SK-N-SH treated with all-trans-retinoic acid at 6 μM for 48 hours (cell line): Measurements from ENCODE around the gene RPS6KB2.

Experiments used
- ATAC-seq: fragments of 200-7000 bp; cut with Tn5 transposase; 3 replicates; pipeline ENCODE4 v1.9.1; 2020; ENCODE audit warnings: mild to moderate bottlenecking, moderate library complexity
- ARNTL ChIP-seq: fragments of 450-650 bp; formaldehyde crosslinking; IDR thresholded peaks from 2 replicates; pipeline ENCODE4 v1.5.0; 2020; ENCODE audit warnings: low read depth, mild to moderate bottlenecking, moderate library complexity, borderline replicate concordance
- BACH2 ChIP-seq: fragments of 250-450 bp; sonication (Bioruptor Pico); IDR thresholded peaks from 2 replicates; pipeline ENCODE4 v1.9.0; 2021; ENCODE audit warnings: mild to moderate bottlenecking, borderline replicate concordance
- CSDC2 ChIP-seq: fragments of 250-450 bp; sonication (Bioruptor Pico); IDR thresholded peaks from 2 replicates; pipeline ENCODE4 v1.5.0; 2020; ENCODE audit warnings: mild to moderate bottlenecking, moderate library complexity
- ESRRG ChIP-seq: fragments of 250-450 bp; sonication (Bioruptor Pico); IDR thresholded peaks from 2 replicates; pipeline ENCODE4 v1.6.1; 2021; ENCODE audit warnings: mild to moderate bottlenecking
- GLIS3 ChIP-seq: fragments of 250-450 bp; sonication (Bioruptor Pico); IDR thresholded peaks from 2 replicates; pipeline ENCODE4 v1.5.0; 2020; ENCODE audit warnings: mild to moderate bottlenecking, moderate library complexity
- ISL1 ChIP-seq: fragments of 250-450 bp; sonication (Bioruptor Pico); IDR thresholded peaks from 2 replicates; pipeline ENCODE4 v2.1.2; 2022; ENCODE audit warnings: mild to moderate bottlenecking, moderate library complexity
- OSR1 ChIP-seq: fragments of 250-450 bp; sonication (Bioruptor Pico); IDR thresholded peaks from 2 replicates; pipeline ENCODE4 v1.8.0; 2022; ENCODE audit warnings: moderate library complexity, mild to moderate bottlenecking, inconsistent platforms
- POU6F1 ChIP-seq: fragments of 250-450 bp; sonication (Bioruptor Pico); IDR thresholded peaks from 2 replicates; pipeline ENCODE4 v1.8.0; 2021; ENCODE audit warnings: low read depth, mild to moderate bottlenecking, moderate library complexity, borderline replicate concordance
- PPARA ChIP-seq: fragments of 250-450 bp; sonication (Bioruptor Pico); IDR thresholded peaks from 2 replicates; pipeline ENCODE4 v1.5.0; 2020; ENCODE audit warnings: mild to moderate bottlenecking, borderline replicate concordance
- RARB ChIP-seq: fragments of 250-450 bp; sonication (Bioruptor Pico); IDR thresholded peaks from 2 replicates; pipeline ENCODE4 v1.8.0; 2021; ENCODE audit warnings: mild to moderate bottlenecking, moderate library complexity
- SNAI2 ChIP-seq: fragments of 250-450 bp; sonication (Bioruptor Pico); IDR thresholded peaks from 2 replicates; pipeline ENCODE4 v1.5.0; 2020; ENCODE audit warnings: mild to moderate bottlenecking, moderate library complexity
- TCF4 ChIP-seq: fragments of 250-450 bp; sonication (Bioruptor Pico); IDR thresholded peaks from 2 replicates; pipeline ENCODE4 v1.8.0; 2021; ENCODE audit warnings: mild to moderate bottlenecking, moderate library complexity, borderline replicate concordance
- TOX ChIP-seq: fragments of 250-450 bp; sonication (Bioruptor Pico); IDR thresholded peaks from 2 replicates; pipeline ENCODE4 v1.8.0; 2021; ENCODE audit warnings: mild to moderate bottlenecking, moderate library complexity, borderline replicate concordance
- ZC3H10 ChIP-seq: fragments of 250-450 bp; sonication (Bioruptor Pico); IDR thresholded peaks from 2 replicates; pipeline ENCODE4 v1.5.1; 2021; ENCODE audit warnings: mild to moderate bottlenecking, moderate library complexity
- ZFP3 ChIP-seq: fragments of 250-450 bp; sonication (Bioruptor Pico); IDR thresholded peaks from 2 replicates; pipeline ENCODE4 v1.5.0; 2020; ENCODE audit warnings: mild to moderate bottlenecking, moderate library complexity
- ZFP30 ChIP-seq: fragments of 450-650 bp; formaldehyde crosslinking; IDR thresholded peaks from 2 replicates; pipeline ENCODE4 v1.5.0; 2022; ENCODE audit warnings: mild to moderate bottlenecking, moderate library complexity
- ZNF565 ChIP-seq: fragments of 450-650 bp; formaldehyde crosslinking; conservative IDR thresholded peaks from 2 replicates; pipeline ENCODE4 v1.5.0; 2020; ENCODE audit warnings: low read depth, mild to moderate bottlenecking, moderate library complexity
- ZNF70 ChIP-seq: fragments of 450-650 bp; formaldehyde crosslinking; IDR thresholded peaks from 2 replicates; pipeline ENCODE4 v1.5.0; 2020; ENCODE audit warnings: mild to moderate bottlenecking, moderate library complexity
- TF ChIP-seq, protein P1 (sequence below): fragments of 250-450 bp; sonication (Bioruptor Pico); IDR thresholded peaks from 2 replicates; pipeline ENCODE4 v1.8.0; 2020; ENCODE audit warnings: mild to moderate bottlenecking, moderate library complexity, borderline replicate concordance
- TF ChIP-seq, protein P2 (sequence below): fragments of 250-450 bp; sonication (Bioruptor Pico); IDR thresholded peaks from 2 replicates; pipeline ENCODE4 v1.5.0; 2020; ENCODE audit warnings: mild to moderate bottlenecking, moderate library complexity
- TF ChIP-seq, protein P3 (sequence below): fragments of 250-450 bp; sonication (Bioruptor Pico); IDR thresholded peaks from 2 replicates; pipeline ENCODE4 v1.5.1; 2021; ENCODE audit warnings: mild to moderate bottlenecking, moderate library complexity
- TF ChIP-seq, protein P4 (sequence below): fragments of 250-450 bp; sonication (Bioruptor Pico); IDR thresholded peaks from 2 replicates; pipeline ENCODE4 v1.5.1; 2020; ENCODE audit warnings: low read depth, mild to moderate bottlenecking, moderate library complexity

RPS6KB2 gene

DNA sequence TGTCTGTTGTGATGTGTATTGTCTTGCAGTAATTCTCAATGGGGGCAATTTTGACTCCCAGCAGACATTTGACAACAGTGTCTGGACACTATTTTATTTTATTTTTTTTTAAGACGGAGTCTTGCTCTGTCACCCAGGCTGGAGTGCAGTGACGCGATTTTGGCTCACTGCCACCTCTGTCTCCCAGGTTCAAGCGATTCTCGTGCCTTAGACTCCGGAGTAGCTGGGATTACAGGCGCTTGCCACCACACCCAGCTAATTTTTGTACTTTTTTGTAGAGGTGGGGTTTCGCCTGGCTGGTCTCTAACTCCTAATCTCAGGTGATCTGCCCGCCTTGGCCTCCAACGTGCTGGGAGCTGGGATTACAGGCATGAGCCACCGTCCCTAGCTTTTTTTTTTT is 1.4 kb downstream of the RPS6KB2 start:
- ATAC-seq: no peak
- TF ChIP-seq ARNTL (CRISPR knock-in tag) (no peak), ZC3H10 (CRISPR knock-in tag) (no peak), POU6F1 (CRISPR knock-in tag) (no peak), CSDC2 (no peak), GLIS3 (CRISPR knock-in tag) (no peak), ZFP30 (CRISPR knock-in tag) (no peak), TCF4 (CRISPR knock-in tag) (no peak), ESRRG (CRISPR knock-in tag) (no peak), RARB (CRISPR knock-in tag) (no peak), ZNF70 (CRISPR knock-in tag) (no peak), ZFP3 (CRISPR knock-in tag) (no peak), SNAI2 (CRISPR knock-in tag) (no peak), ISL1 (CRISPR knock-in tag) (no peak), PPARA (CRISPR knock-in tag) (no peak)
- TF ChIP-seq, protein P1, sequence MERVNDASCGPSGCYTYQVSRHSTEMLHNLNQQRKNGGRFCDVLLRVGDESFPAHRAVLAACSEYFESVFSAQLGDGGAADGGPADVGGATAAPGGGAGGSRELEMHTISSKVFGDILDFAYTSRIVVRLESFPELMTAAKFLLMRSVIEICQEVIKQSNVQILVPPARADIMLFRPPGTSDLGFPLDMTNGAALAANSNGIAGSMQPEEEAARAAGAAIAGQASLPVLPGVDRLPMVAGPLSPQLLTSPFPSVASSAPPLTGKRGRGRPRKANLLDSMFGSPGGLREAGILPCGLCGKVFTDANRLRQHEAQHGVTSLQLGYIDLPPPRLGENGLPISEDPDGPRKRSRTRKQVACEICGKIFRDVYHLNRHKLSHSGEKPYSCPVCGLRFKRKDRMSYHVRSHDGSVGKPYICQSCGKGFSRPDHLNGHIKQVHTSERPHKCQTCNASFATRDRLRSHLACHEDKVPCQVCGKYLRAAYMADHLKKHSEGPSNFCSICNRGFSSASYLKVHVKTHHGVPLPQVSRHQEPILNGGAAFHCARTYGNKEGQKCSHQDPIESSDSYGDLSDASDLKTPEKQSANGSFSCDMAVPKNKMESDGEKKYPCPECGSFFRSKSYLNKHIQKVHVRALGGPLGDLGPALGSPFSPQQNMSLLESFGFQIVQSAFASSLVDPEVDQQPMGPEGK (CRISPR knock-in tag): no peak
- TF ChIP-seq, protein P2, sequence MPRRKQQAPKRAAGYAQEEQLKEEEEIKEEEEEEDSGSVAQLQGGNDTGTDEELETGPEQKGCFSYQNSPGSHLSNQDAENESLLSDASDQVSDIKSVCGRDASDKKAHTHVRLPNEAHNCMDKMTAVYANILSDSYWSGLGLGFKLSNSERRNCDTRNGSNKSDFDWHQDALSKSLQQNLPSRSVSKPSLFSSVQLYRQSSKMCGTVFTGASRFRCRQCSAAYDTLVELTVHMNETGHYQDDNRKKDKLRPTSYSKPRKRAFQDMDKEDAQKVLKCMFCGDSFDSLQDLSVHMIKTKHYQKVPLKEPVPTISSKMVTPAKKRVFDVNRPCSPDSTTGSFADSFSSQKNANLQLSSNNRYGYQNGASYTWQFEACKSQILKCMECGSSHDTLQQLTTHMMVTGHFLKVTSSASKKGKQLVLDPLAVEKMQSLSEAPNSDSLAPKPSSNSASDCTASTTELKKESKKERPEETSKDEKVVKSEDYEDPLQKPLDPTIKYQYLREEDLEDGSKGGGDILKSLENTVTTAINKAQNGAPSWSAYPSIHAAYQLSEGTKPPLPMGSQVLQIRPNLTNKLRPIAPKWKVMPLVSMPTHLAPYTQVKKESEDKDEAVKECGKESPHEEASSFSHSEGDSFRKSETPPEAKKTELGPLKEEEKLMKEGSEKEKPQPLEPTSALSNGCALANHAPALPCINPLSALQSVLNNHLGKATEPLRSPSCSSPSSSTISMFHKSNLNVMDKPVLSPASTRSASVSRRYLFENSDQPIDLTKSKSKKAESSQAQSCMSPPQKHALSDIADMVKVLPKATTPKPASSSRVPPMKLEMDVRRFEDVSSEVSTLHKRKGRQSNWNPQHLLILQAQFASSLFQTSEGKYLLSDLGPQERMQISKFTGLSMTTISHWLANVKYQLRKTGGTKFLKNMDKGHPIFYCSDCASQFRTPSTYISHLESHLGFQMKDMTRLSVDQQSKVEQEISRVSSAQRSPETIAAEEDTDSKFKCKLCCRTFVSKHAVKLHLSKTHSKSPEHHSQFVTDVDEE (CRISPR knock-in tag): no peak
- TF ChIP-seq, protein P3, sequence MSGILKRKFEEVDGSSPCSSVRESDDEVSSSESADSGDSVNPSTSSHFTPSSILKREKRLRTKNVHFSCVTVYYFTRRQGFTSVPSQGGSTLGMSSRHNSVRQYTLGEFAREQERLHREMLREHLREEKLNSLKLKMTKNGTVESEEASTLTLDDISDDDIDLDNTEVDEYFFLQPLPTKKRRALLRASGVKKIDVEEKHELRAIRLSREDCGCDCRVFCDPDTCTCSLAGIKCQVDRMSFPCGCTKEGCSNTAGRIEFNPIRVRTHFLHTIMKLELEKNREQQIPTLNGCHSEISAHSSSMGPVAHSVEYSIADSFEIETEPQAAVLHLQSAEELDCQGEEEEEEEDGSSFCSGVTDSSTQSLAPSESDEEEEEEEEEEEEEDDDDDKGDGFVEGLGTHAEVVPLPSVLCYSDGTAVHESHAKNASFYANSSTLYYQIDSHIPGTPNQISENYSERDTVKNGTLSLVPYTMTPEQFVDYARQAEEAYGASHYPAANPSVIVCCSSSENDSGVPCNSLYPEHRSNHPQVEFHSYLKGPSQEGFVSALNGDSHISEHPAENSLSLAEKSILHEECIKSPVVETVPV: no peak
- TF ChIP-seq, protein P4, sequence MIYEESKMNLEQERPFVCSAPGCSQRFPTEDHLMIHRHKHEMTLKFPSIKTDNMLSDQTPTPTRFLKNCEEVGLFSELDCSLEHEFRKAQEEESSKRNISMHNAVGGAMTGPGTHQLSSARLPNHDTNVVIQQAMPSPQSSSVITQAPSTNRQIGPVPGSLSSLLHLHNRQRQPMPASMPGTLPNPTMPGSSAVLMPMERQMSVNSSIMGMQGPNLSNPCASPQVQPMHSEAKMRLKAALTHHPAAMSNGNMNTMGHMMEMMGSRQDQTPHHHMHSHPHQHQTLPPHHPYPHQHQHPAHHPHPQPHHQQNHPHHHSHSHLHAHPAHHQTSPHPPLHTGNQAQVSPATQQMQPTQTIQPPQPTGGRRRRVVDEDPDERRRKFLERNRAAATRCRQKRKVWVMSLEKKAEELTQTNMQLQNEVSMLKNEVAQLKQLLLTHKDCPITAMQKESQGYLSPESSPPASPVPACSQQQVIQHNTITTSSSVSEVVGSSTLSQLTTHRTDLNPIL (CRISPR knock-in tag): no peak

DNA sequence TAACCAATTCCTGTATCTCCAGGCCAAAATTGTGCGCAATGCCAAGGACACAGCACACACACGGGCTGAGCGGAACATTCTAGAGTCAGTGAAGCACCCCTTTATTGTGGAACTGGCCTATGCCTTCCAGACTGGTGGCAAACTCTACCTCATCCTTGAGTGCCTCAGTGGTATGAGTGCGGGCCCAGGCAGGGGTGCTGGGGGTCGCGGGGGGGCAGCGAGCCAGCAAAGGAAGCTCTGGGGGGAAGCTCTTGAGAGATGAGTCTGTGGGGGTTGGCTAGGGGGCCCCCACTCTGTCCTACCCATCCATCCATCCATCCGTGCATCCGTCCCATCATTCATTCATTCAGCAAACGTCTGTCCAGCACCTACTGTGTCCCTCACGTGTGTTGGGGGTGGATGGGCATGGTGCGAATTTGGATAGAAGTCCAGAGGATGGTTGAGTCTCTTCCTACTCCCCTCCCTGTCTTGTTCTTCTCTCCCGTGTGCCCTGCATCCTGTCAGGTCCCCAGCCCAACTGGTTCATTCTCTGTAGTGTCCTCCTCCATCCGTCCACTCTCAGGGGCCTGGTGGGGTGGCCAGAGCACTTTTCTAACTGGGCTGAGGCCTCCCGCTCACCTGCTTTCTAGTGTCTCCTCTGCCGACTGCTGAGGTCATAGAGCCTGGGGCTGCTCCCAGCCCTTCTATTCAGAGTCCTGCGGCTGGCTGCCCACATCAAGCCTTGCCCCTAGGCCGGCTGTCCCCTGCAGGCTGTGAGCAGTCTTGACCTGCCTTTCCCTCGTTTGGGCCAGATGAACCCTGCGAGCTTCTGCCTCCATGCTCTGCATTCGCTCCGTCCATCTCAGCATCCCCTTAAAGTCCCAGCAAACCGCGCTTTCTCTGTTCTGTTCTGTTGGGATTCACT is 3.3 kb downstream of the RPS6KB2 start:
- ATAC-seq: no peak
- no peak for TF ChIP-seq ZNF565 (CRISPR knock-in tag)

GRCh38 chr11:67432655-67433349 is 4.5 kb downstream of the RPS6KB2 start:
- ATAC-seq: no peak
- TF ChIP-seq TOX (CRISPR knock-in tag) (no peak), GLIS3 (CRISPR knock-in tag) (no peak), BACH2 (no peak), ARNTL (CRISPR knock-in tag) (no peak), ESRRG (CRISPR knock-in tag) (no peak), OSR1 (CRISPR knock-in tag) (no peak), ISL1 (CRISPR knock-in tag) (no peak), RARB (CRISPR knock-in tag) (no peak), ZC3H10 (CRISPR knock-in tag) (no peak)
- TF ChIP-seq, protein P1 (CRISPR knock-in tag): no peak
- TF ChIP-seq, protein P4 (CRISPR knock-in tag): no peak
- TF ChIP-seq, protein P3: no peak
